ENCODE results near the gene RNF38.
"Not testable (repeated sequence)": the region's sequence is repeated elsewhere in the genome, so short reads cannot be mapped to it uniquely, and the experiment has no call there.

The RNF38 gene

GRCh38 chr9:36409076-36409475 is 9.0 kb upstream of the RNF38 start:
- in situ Hi-C loops (cut with MboI; ENCODE audit: low sequenced_read_pairs): loop anchor here (10.0 to 25.0 kb wide), 2 partner anchors 156 to 328 kb away; no protein-coding TSS in a partner anchor

GRCh38 chr9:36407122-36407723 is 7.2 kb upstream of the RNF38 start:
- in situ Hi-C loops (cut with MboI; ENCODE audit: low sequenced_read_pairs): loop anchor here (10.0 to 25.0 kb wide), 2 partner anchors 158 to 330 kb away; no protein-coding TSS in a partner anchor

DNA sequence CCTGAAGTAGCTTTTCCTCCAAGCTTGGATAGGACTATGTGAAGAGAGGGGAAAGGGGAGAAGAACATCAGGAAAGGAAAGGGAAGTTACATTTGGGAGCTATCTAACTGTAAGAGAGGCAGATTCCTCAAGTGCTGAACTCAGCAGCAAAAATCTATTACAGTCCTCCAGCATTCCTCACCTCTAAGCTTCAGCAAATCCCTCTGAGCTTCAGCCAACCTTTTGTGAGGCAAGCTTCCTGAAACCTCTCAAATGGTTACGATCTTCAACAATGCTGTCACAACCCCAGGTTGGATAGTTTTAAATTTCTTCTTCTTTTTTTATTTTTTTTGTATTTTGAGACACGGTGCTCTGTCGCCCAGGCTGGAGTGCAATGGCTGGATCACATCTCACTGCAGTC is 2.5 kb upstream of the RNF38 start:
- in situ Hi-C loops (cut with MboI; ENCODE audit: low sequenced_read_pairs): loop anchor here (10.0 to 25.0 kb wide), 2 partner anchors 162 to 335 kb away; no protein-coding TSS in a partner anchor

DNA sequence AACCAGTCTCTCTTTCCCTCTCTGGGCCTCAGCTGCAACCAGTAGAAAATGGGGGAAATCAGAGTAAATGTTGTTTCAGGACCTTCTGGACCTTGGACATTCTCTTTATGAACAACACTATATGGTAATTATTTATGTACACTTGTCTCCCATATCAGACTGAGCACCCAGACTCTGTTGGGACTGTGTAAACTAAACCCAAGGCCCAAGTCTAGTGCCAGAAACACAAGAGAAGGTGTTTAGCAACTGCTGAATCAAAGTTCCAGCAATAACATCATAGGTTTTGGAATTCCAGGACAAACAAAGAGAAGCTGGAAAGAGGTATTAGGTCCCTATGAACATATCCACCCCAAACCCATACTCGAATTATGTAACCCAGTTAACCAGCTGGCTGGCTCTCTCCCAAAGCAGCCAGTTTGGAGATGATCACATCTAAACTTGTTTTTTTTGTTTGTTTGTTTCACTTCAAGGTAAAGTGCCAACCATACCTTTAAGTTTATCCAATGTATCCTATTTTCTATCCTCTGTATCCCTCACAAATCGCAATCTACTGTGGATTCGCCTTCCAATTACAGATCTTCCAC is 1.9 kb upstream of the RNF38 start:
- in situ Hi-C loops (cut with MboI; ENCODE audit: low sequenced_read_pairs): loop anchor here (10.0 to 25.0 kb wide), 2 partner anchors 163 to 335 kb away; no protein-coding TSS in a partner anchor

DNA sequence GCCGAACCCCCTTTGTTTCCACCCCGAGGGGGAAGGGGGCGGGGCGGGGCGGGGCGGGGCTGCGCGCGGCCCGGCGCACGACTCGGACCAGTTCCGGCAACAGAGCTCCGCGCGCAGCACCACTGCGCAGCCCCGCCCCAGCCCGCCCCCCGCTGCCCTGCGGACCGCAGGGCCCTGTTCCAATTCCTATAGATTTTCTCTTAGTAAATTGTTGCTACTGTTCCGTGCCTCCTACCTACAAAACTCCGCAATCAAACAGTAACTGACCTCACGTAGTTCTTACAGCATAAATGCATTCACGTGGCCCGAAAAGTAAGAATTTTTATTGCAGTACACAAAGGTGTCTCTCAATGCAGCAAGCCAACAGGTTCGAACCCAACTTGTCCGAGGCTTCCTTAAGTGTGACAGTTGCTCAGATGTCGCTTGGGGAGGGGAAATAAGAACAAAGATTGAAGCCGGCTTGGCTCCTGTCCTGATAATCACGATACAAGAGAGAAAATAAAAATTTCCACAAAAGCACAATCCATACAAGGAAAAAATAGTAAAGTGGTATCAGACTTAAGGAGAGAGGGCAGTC is 1.2 kb upstream of the RNF38 start:
- in situ Hi-C loops (cut with MboI; ENCODE audit: low sequenced_read_pairs): loop anchor here (10.0 to 25.0 kb wide), 2 partner anchors 164 to 336 kb away; no protein-coding TSS in a partner anchor

DNA sequence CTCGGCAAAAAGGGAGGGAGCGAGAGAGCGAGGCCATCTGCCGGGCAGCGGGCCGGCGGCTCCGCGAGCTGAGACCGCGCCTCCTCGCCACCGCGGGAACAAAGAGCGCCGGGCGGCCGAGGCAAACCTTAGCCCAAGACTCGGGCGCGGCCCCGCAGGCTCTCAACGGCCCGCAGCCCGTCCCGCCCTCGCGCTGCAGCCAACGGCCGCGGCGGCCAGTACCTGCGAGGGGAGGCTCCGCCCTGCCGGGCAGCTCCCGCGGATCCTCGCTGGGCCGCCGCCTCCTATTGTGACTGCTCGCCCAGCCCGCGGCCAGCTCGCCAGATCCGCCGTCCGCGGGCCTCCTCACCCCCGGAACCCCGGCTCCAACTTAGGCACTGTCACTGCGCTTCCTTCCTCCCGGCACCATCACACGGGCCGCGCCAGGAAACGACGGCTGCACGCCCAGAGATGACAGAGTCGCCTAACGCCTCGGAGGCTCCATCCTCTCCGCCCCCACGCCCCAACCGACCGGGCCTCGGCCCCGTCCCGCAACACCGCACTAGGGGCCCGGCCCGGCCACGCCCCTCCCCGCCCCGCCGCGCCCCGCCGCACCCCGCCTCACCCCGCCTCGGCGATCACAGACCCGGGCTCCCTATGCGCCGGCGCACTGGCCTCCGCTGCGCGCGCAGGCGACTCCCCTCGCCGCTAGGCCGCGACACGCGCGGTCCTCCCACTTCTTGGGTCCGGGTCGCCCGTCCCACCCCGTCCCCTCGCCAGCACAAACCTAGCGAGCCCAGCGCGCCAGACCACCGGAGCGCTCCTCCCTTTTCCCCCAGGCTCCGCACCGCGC is 479 bp upstream of the RNF38 start:
- in situ Hi-C loops (cut with MboI; ENCODE audit: low sequenced_read_pairs): loop anchor here (10.0 to 25.0 kb wide), 2 partner anchors 164 to 337 kb away; no protein-coding TSS in a partner anchor

- in situ Hi-C loops (cut with MboI; ENCODE audit: low sequenced_read_pairs): no loop called here
Observed at GRCh38 chr9:36398745-36399144, 1.3 kb downstream of the RNF38 start.

- in situ Hi-C loops (cut with MboI; ENCODE audit: low sequenced_read_pairs): no loop called here
Observed at GRCh38 chr9:36396985-36397384, 3.1 kb downstream of the RNF38 start.

DNA sequence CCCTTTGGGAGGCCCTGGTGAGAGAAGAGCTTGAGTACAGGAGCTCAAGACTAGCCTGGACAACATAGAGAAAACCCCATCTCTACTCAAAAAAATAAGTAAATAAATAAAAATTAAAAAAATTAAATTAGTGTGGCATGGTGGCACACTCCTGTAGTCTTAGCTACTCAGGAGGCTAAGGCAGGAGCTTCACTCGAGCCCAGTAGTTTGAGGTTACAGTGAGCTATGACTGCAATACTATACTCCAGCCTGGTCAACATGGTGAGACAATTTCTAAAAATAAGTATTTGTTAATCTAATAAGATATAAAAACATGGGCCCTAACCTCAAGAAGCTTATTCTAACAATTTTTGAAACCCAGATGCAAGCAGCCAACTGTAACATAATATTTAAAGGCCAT is 7.6 kb downstream of the RNF38 start:
- in situ Hi-C loops (cut with MboI; ENCODE audit: low sequenced_read_pairs): no loop called here

DNA sequence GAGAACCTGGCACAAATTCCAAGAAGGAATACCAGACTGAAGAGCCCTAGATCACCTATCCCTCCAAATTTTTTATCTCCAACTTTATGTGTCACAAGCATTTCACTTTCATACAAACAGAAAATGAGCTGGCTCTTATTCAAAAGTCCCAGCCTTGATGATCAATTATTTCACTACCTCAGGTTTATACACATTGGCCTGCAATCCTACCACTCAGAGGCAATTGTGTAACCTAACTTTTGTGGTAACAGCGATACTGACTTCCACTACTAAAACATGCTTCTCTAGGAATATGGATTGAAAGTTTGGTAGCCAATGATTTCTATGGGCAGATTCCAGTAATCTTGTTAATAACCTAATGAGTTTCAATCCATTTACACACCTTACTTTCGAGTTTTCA is 10.5 kb downstream of the RNF38 start:
- in situ Hi-C loops (cut with MboI; ENCODE audit: low sequenced_read_pairs): no loop called here

GRCh38 chr9:36386396-36386965 is 13.6 kb downstream of the RNF38 start:
- in situ Hi-C loops (cut with MboI; ENCODE audit: low sequenced_read_pairs): not testable (repeated sequence)

DNA sequence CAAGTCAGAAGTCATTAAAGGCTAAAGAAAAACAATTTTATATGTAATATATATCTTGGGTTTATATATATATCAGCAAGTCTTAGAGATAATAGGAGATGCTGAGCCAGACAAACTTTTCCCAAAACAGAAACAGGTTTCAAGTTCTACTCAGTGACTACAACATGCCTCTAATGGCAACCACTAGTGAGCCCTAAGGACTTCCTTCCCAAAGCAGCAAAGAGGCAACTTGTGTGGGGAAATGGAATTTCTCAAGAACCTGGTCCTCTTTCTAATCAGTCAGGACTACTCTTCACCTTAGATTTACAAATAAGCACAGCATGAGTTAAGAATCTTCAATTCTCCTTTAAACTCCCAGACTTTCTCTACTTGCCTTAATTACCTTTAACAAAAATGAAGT is 17.6 kb downstream of the RNF38 start:
- in situ Hi-C loops (cut with MboI; ENCODE audit: low sequenced_read_pairs): no loop called here

- in situ Hi-C loops (cut with MboI; ENCODE audit: low sequenced_read_pairs): no loop called here
Observed at GRCh38 chr9:36364577-36364976, 35.5 kb downstream of the RNF38 start.

GRCh38 chr9:36363448-36363847 is 36.6 kb downstream of the RNF38 start:
- in situ Hi-C loops (cut with MboI; ENCODE audit: low sequenced_read_pairs): no loop called here

- in situ Hi-C loops (cut with MboI; ENCODE audit: low sequenced_read_pairs): no loop called here
Observed at GRCh38 chr9:36358486-36358885, 41.6 kb downstream of the RNF38 start.

DNA sequence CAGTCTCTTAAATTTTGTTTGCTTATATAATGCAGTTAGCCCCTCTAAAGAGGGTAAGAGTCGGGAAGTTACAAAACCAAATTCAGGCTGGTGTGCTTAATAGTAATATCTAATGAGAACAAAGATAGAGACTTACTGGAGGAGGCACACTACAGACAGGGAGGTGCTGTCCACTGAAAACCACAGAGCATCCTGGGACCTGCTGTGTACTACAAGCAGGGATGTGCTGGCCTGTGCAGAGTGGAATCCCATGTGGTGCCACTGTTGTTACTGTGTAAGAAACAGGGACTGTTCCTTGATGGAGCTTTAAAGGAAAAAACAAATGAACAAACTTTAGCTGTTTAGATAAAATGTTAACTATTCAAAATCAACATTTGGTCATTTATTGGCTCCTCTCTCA is 42.4 kb downstream of the RNF38 start:
- in situ Hi-C loops (cut with MboI; ENCODE audit: low sequenced_read_pairs): no loop called here

DNA sequence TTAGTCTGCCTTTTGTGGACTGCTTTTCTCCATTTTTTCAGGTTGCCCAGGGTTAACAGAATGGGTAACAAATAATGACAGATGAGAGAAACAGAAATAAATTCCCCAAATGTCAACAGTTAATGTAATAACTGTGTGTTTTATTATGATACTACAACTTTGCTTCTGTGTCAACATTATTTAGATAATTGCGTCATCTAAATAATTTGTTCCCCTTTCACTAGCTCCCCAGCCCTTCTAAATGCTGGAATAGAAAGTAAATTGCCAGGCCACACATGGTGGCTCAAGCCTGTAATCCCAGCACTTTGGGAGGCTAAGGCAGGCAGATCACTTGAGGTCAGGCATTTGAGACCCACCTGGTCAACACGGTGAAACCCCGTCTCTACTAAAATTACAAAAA is 53.5 kb downstream of the RNF38 start:
- in situ Hi-C loops (cut with MboI; ENCODE audit: low sequenced_read_pairs): no loop called here

DNA sequence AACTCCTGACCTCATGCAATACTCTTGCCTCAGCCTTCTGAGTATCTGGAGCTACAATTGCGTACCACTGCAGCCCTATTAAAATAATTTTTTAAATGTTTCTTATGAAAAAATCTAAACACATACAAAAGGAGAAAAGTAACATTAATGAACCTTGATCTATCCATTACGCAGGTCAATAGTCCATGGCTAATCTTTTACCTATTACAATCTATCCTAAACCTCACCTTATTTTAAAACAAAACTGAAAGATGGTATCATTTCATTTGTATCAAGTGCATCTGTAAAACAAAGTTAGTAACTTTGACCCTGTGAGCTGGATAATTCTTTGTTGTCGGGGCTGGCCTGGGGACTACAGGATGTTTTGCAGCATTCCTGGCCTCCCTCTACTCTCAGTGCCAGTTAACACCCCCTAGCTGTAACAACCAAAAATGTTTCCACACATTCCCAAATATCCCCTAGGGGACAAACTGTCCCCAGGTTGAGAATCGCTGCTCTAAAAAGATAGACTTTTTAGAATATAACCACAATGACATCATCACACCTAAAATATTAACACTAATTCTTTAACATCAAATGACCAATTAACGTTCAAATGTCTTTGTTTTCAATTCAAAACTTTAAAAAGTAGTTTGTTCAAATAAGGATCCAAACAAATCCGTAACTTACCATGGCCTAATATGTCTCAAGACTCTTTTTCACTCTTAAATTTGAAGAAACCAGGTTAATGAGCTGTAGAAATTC is 54.8 kb downstream of the RNF38 start:
- in situ Hi-C loops (cut with MboI; ENCODE audit: low sequenced_read_pairs): no loop called here

GRCh38 chr9:36341936-36342577 is 58.0 kb downstream of the RNF38 start:
- in situ Hi-C loops (cut with MboI; ENCODE audit: low sequenced_read_pairs): no loop called here

DNA sequence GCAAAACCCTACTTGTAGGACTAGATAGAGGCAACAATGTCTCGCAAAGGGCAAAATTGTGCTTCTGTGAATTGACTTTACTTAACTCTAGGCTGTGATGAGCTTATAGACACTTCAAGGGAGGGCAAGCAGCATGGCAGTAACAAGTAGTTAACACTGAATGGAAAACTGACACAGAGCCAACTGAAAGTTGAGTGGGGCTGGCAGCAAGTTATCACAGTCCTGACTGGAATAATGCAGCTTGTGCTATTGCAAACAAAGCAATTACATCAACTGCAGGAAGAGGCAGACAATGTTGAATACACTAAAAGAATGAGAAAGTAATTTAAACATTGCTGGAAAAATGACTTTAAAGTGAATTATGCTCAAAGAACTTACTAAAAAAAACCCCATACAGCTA is 62.2 kb downstream of the RNF38 start:
- in situ Hi-C loops (cut with MboI; ENCODE audit: low sequenced_read_pairs): no loop called here

All from HL-60/S4 treated with retinoic acid at 250 ng/mL for 4 days and 3 days (cell line).